ENCODE measurements around the gene MRPL27.
"Not testable (repeated sequence)": the region's sequence is repeated elsewhere in the genome, so short reads cannot be mapped to it uniquely, and the experiment has no call there.

MRPL27 gene

GRCh38 chr17:50339381-50339780 is 33.6 kb downstream of the MRPL27 start:
- Histone ChIP-seq H3K27me3 (ENCODE audit: control insufficient read depth in 3 of 3, insufficient read depth in 3 of 3, low read depth in 1 of 3, low read length in 3 of 3) (peaks cover 0 to 5% (median 0%) of the 10 kb centered on the region in 3 experiments), H4K8ac (ENCODE audit: low read depth, low read length) (no peak overlapping the region), H3K36me3 (replicated peaks in 1 of 2; ENCODE audit: control insufficient read depth in 2 of 2, insufficient read depth in 2 of 2, low read length in 2 of 2) (no peaks in the 10 kb centered on the region), H4K91ac (ENCODE audit: low read depth, low read length, poor library complexity) (no peak overlapping the region), H2AFZ (ENCODE audit: low read length) (no peak overlapping the region), H3K4me3 (ENCODE audit: low read length in 2 of 2) (no peak overlapping the region), H2BK5ac (ENCODE audit: low read length) (no peak overlapping the region), H2BK15ac (ENCODE audit: low read length) (no peak overlapping the region), H3K79me1 (ENCODE audit: low read depth, low read length) (no peaks in the 10 kb centered on the region), H3K4ac (ENCODE audit: low read length) (no peak overlapping the region), H3K9ac (ENCODE audit: low read depth, low read length, poor library complexity) (no peak overlapping the region), H3K4me1 (ENCODE audit: control insufficient read depth in 2 of 2, insufficient read depth in 1 of 2, low read depth in 1 of 2, low read length in 2 of 2) (no peaks in the 10 kb centered on the region), H3K9me3 (replicated peaks in 1 of 2; ENCODE audit: control insufficient read depth in 2 of 2, insufficient read depth in 1 of 2, low read depth in 1 of 2, low read length in 2 of 2) (peaks cover 5 to 13% of the 10 kb centered on the region in 2 donors), H3K18ac (ENCODE audit: low read length) (no peak overlapping the region), H3K14ac (ENCODE audit: low read length) (no peak overlapping the region), H2BK120ac (ENCODE audit: low read depth, low read length) (no peak overlapping the region), H2AK5ac (ENCODE audit: low read depth, low read length) (no peak overlapping the region), H3K23ac (ENCODE audit: low read depth, low read length, poor library complexity) (no peak overlapping the region), H3K4me2 (ENCODE audit: insufficient read depth, low read length, poor library complexity, severe bottlenecking) (no peak overlapping the region), H3K27ac (replicated peaks; ENCODE audit: low read length) (no peak overlapping the region), H2BK12ac (ENCODE audit: low read length) (no peak overlapping the region)
- DNase-seq (ENCODE audit: low spot score) = no peak

GRCh38 chr17:50338645-50339044 is 34.3 kb downstream of the MRPL27 start:
- H3K4me2 ChIP-seq (ENCODE audit: insufficient read depth, low read length, poor library complexity, severe bottlenecking) = no peak overlapping the region
- no peak overlapping the region for H4K8ac ChIP-seq (ENCODE audit: low read depth, low read length)
- H4K91ac ChIP-seq (ENCODE audit: low read depth, low read length, poor library complexity) = no peak overlapping the region
- no peak overlapping the region for H3K14ac ChIP-seq (ENCODE audit: low read length)
- no peak overlapping the region for H2BK15ac ChIP-seq (ENCODE audit: low read length)
- no peak for DNase-seq (ENCODE audit: low spot score)
- no peak overlapping the region for H2BK5ac ChIP-seq (ENCODE audit: low read length)
- H3K18ac ChIP-seq (ENCODE audit: low read length) = no peak overlapping the region
- H3K4ac ChIP-seq (ENCODE audit: low read length) = no peak overlapping the region
- H3K36me3 ChIP-seq (replicated peaks in 1 of 2; ENCODE audit: control insufficient read depth in 2 of 2, insufficient read depth in 2 of 2, low read length in 2 of 2) = no peaks in the 10 kb centered on the region
- no peak overlapping the region for H2BK12ac ChIP-seq (ENCODE audit: low read length)
- no peak overlapping the region for H3K4me3 ChIP-seq (ENCODE audit: low read length in 2 of 2)
- H2BK120ac ChIP-seq (ENCODE audit: low read depth, low read length) = no peak overlapping the region
- H3K79me1 ChIP-seq (ENCODE audit: low read depth, low read length) = no peaks in the 10 kb centered on the region
- H2AK5ac ChIP-seq (ENCODE audit: low read depth, low read length) = no peak overlapping the region
- H3K27me3 ChIP-seq (ENCODE audit: control insufficient read depth in 3 of 3, insufficient read depth in 3 of 3, low read depth in 1 of 3, low read length in 3 of 3) = peaks cover 0 to 5% (median 0%) of the 10 kb centered on the region in 3 experiments
- no peak overlapping the region for H3K27ac ChIP-seq (replicated peaks; ENCODE audit: low read length)
- no peak overlapping the region for H3K23ac ChIP-seq (ENCODE audit: low read depth, low read length, poor library complexity)
- no peaks in the 10 kb centered on the region for H3K4me1 ChIP-seq (ENCODE audit: control insufficient read depth in 2 of 2, insufficient read depth in 1 of 2, low read depth in 1 of 2, low read length in 2 of 2)
- no peak overlapping the region for H2AFZ ChIP-seq (ENCODE audit: low read length)
- no peak overlapping the region for H3K9ac ChIP-seq (ENCODE audit: low read depth, low read length, poor library complexity)
- H3K9me3 ChIP-seq (replicated peaks in 1 of 2; ENCODE audit: control insufficient read depth in 2 of 2, insufficient read depth in 1 of 2, low read depth in 1 of 2, low read length in 2 of 2) = peaks cover 5 to 13% of the 10 kb centered on the region in 2 donors

GRCh38 chr17:50337956-50338355 is 35.0 kb downstream of the MRPL27 start:
- Histone ChIP-seq H3K36me3 (replicated peaks in 1 of 2; ENCODE audit: control insufficient read depth in 2 of 2, insufficient read depth in 2 of 2, low read length in 2 of 2) (no peaks in the 10 kb centered on the region), H2AFZ (ENCODE audit: low read length) (peak overlapping the region; percentile 29), H4K8ac (ENCODE audit: low read depth, low read length) (no peak overlapping the region), H3K4ac (ENCODE audit: low read length) (no peak overlapping the region), H3K27me3 (ENCODE audit: control insufficient read depth in 3 of 3, insufficient read depth in 3 of 3, low read depth in 1 of 3, low read length in 3 of 3) (peaks cover 0 to 3% (median 0%) of the 10 kb centered on the region in 3 experiments), H3K4me2 (ENCODE audit: insufficient read depth, low read length, poor library complexity, severe bottlenecking) (no peak overlapping the region), H3K9ac (ENCODE audit: low read depth, low read length, poor library complexity) (no peak overlapping the region), H3K9me3 (replicated peaks in 1 of 2; ENCODE audit: control insufficient read depth in 2 of 2, insufficient read depth in 1 of 2, low read depth in 1 of 2, low read length in 2 of 2) (peaks cover 5 to 13% of the 10 kb centered on the region in 2 donors), H2BK12ac (ENCODE audit: low read length) (no peak overlapping the region), H2BK15ac (ENCODE audit: low read length) (no peak overlapping the region), H3K18ac (ENCODE audit: low read length) (no peak overlapping the region), H3K4me1 (ENCODE audit: control insufficient read depth in 2 of 2, insufficient read depth in 1 of 2, low read depth in 1 of 2, low read length in 2 of 2) (peaks cover 0 to 2% of the 10 kb centered on the region in 2 donors), H3K79me1 (ENCODE audit: low read depth, low read length) (no peaks in the 10 kb centered on the region), H3K27ac (replicated peaks; ENCODE audit: low read length) (no peak overlapping the region), H3K23ac (ENCODE audit: low read depth, low read length, poor library complexity) (no peak overlapping the region), H2BK120ac (ENCODE audit: low read depth, low read length) (no peak overlapping the region), H2AK5ac (ENCODE audit: low read depth, low read length) (no peak overlapping the region), H3K4me3 (ENCODE audit: low read length in 2 of 2) (peak overlapping the region in 1 of 2 donors; percentile 25), H4K91ac (ENCODE audit: low read depth, low read length, poor library complexity) (no peak overlapping the region), H2BK5ac (ENCODE audit: low read length) (no peak overlapping the region), H3K14ac (ENCODE audit: low read length) (no peak overlapping the region)
- no peak for DNase-seq (ENCODE audit: low spot score)
- no CpG with 5 or more reads among the region's 2 CpGs for WGBS, 2 donors (ENCODE audit: extremely low coverage in 2 of 2, insufficient read length in 2 of 2, insufficient replicate concordance in 1 of 2)

DNA sequence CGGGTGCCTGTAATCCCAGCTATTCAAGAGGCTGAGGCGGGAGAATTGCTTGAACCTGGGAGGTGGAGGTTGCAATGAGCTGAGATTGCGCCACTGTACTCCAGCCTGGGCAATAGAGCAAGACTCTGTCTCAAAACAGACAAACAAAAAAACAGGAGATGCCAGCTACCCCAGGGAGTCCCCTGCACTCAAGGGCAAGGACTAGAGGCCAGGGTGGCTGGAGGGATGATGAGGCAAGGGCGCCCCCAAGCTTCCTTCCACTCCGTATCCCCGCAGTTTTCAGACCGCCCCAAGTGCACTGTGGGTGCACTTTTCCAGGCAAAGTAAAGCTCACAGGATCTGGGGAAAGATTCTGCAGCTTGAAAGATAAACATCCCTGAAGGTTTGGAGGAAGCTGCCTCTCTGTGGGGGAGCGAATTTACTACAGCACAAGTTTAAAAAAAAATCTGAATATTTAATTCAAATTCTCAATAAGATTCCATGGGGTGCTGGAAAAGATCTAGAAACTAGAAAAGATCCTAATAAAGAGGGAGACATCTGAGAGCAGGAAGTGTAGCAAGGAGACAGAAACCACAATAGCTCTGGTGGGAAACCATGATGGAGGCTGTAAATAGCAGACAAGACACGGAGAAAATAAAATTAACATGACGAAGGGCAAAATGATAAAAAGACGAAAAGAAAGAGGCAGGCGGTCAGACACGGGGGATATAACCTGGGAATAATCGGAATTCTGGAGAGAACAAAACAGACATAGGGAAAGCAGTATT is 39.5 kb downstream of the MRPL27 start:
- not testable (repeated sequence) for H3K36me3 ChIP-seq (replicated peaks in 1 of 2; ENCODE audit: control insufficient read depth in 2 of 2, insufficient read depth in 2 of 2, low read length in 2 of 2); H3K14ac ChIP-seq (ENCODE audit: low read length); H3K18ac ChIP-seq (ENCODE audit: low read length); H2BK15ac ChIP-seq (ENCODE audit: low read length); H2BK5ac ChIP-seq (ENCODE audit: low read length); H3K23ac ChIP-seq (ENCODE audit: low read depth, low read length, poor library complexity); H2BK120ac ChIP-seq (ENCODE audit: low read depth, low read length); H2BK12ac ChIP-seq (ENCODE audit: low read length); H3K9me3 ChIP-seq (replicated peaks in 1 of 2; ENCODE audit: control insufficient read depth in 2 of 2, insufficient read depth in 1 of 2, low read depth in 1 of 2, low read length in 2 of 2); H4K91ac ChIP-seq (ENCODE audit: low read depth, low read length, poor library complexity); H3K79me1 ChIP-seq (ENCODE audit: low read depth, low read length); H3K4me1 ChIP-seq (ENCODE audit: control insufficient read depth in 2 of 2, insufficient read depth in 1 of 2, low read depth in 1 of 2, low read length in 2 of 2); H3K9ac ChIP-seq (ENCODE audit: low read depth, low read length, poor library complexity); DNase-seq (ENCODE audit: low spot score); H3K4me2 ChIP-seq (ENCODE audit: insufficient read depth, low read length, poor library complexity, severe bottlenecking); H3K4me3 ChIP-seq (ENCODE audit: low read length in 2 of 2); H2AK5ac ChIP-seq (ENCODE audit: low read depth, low read length); H4K8ac ChIP-seq (ENCODE audit: low read depth, low read length); H3K27ac ChIP-seq (replicated peaks; ENCODE audit: low read length)
- no CpG with 5 or more reads among the region's 14 CpGs for WGBS, 2 donors (ENCODE audit: extremely low coverage in 2 of 2, insufficient read length in 2 of 2, insufficient replicate concordance in 1 of 2)
- peak overlapping the region; percentile 45 for H3K4ac ChIP-seq (ENCODE audit: low read length)
- peak overlapping the region; percentile 63 for H2AFZ ChIP-seq (ENCODE audit: low read length)
- H3K27me3 ChIP-seq (ENCODE audit: control insufficient read depth in 3 of 3, insufficient read depth in 3 of 3, low read depth in 1 of 3, low read length in 3 of 3) = peaks cover 0 to 14% (median 0%) of the 10 kb centered on the region in 3 experiments

Measured in neuronal stem cell (in vitro differentiated cells).